K562 (cell line): ENCODE results near the gene JAK3. TPM values are rescaled to one million over a fixed set of nuclear protein-coding genes. Genes with fewer than 3 reads are reported as not detected.

Source experiments
- CBX8 ChIP-seq: fragments of 200-600 bp; sonication (generic); IDR thresholded peaks from 2 replicates; pipeline ENCODE4 v1.6.1; 2012; ENCODE audit warnings: borderline replicate concordance, mixed run types, low read depth, mild to moderate bottlenecking, moderate library complexity, mixed read lengths, low read length, control low read depth, inconsistent platforms; ENCODE audit not compliant: poor library complexity, severe bottlenecking; ENCODE audit errors: extremely low read depth
- CHD4 ChIP-seq: fragments of 200-600 bp; sonication (generic); IDR thresholded peaks from 3 replicates; pipeline ENCODE4 v1.6.1; 2012; ENCODE audit warnings: low read depth, mild to moderate bottlenecking, mixed read lengths, low read length, inconsistent platforms; ENCODE audit not compliant: insufficient read depth, insufficient replicate concordance, poor library complexity, severe bottlenecking
- ELF1 ChIP-seq: fragments of 200-800 bp; sonication (Bioruptor generic); IDR thresholded peaks from 2 replicates; pipeline ENCODE4 v1.6.1; 2016; ENCODE audit warnings: missing genetic modification characterization, missing compliant biosample characterization
- GABPB1 ChIP-seq: sonication (generic); formaldehyde crosslinking; IDR thresholded peaks from 2 replicates; pipeline ENCODE4 v1.8.0; 2022; ENCODE audit warnings: mild to moderate bottlenecking, missing genetic modification reagents
- GATAD2A ChIP-seq: fragments of 450-650 bp; IDR thresholded peaks from 2 replicates; pipeline ENCODE4 v1.6.1; 2017
- HDAC1 ChIP-seq, 2 experiments: fragments of 450-650 bp; IDR thresholded peaks; 2 replicates each; pipeline ENCODE4 v1.6.1; 2016 to 2017; ENCODE audit warnings: inconsistent platforms in 1 of 2, mild to moderate bottlenecking in 1 of 2, moderate library complexity in 1 of 2
- HINFP ChIP-seq: fragments of 450-650 bp; conservative IDR thresholded peaks from 2 replicates; pipeline ENCODE4 v1.6.1; 2016; ENCODE audit warnings: missing genetic modification characterization, low read depth, mild to moderate bottlenecking, control low read depth, missing compliant biosample characterization
- MIER1 ChIP-seq: fragments of 450-650 bp; IDR thresholded peaks from 2 replicates; pipeline ENCODE4 v1.6.1; 2016; ENCODE audit warnings: antibody characterized with exemption, mild to moderate bottlenecking, low read depth
- NFE2 ChIP-seq: IDR thresholded peaks from 2 replicates; pipeline ENCODE4 v1.6.1; 2014; ENCODE audit warnings: antibody characterized with exemption, low read depth
- NONO ChIP-seq, 2 experiments: fragments of 200-400 bp in 1 of 2; fragments of 450-650 bp in 1 of 2; formaldehyde crosslinking in 1 of 2; IDR thresholded peaks; 2 replicates each; pipeline ENCODE4 v1.6.1; 2017; ENCODE audit warnings: low read depth in 2 of 2, mild to moderate bottlenecking in 2 of 2, moderate library complexity in 2 of 2, low read length in 1 of 2
- NR0B1 ChIP-seq: fragments of 450-650 bp; IDR thresholded peaks from one replicate; pipeline ENCODE4 v1.6.1; 2018; ENCODE audit warnings: mild to moderate bottlenecking, moderate library complexity; ENCODE audit not compliant: partially characterized antibody
- PBX2 ChIP-seq, 2 experiments: IDR thresholded peaks in 1 of 2; conservative IDR thresholded peaks in 1 of 2; 2 replicates each; pipeline ENCODE4 v1.6.1; 2016; ENCODE audit warnings: low read depth in 2 of 2, mild to moderate bottlenecking in 1 of 2, missing compliant biosample characterization in 1 of 2, missing genetic modification characterization in 1 of 2, moderate library complexity in 1 of 2
- POLR2G ChIP-seq: fragments of 200-400 bp; formaldehyde crosslinking; IDR thresholded peaks from 2 replicates; pipeline ENCODE4 v1.6.1; 2017; ENCODE audit warnings: low read depth, mild to moderate bottlenecking, antibody characterized with exemption, low read length, moderate library complexity
- SMAD2 ChIP-seq: fragments of 150-350 bp; IDR thresholded peaks from 2 replicates; pipeline ENCODE4 v1.6.1; 2014; ENCODE audit warnings: low read depth, mild to moderate bottlenecking, low read length
- SMARCE1 ChIP-seq: fragments of 450-650 bp; IDR thresholded peaks from 2 replicates; pipeline ENCODE4 v1.7.1; 2016; ENCODE audit warnings: mild to moderate bottlenecking
- SOX6 ChIP-seq: fragments of 450-650 bp; IDR thresholded peaks from 2 replicates; pipeline ENCODE4 v1.6.1; 2014; ENCODE audit warnings: mild to moderate bottlenecking
- TCF7L2 ChIP-seq: fragments of 150-350 bp; IDR thresholded peaks from 2 replicates; pipeline ENCODE4 v1.6.1; 2016; ENCODE audit warnings: low read depth, mild to moderate bottlenecking, low read length, moderate library complexity
- ZNF24 ChIP-seq: fragments of 450-650 bp; IDR thresholded peaks from 2 replicates; pipeline ENCODE4 v1.6.1; 2016
- ZNF76 ChIP-seq: fragments of 250-450 bp; sonication (Bioruptor Pico); IDR thresholded peaks from 2 replicates; pipeline ENCODE4 v1.4.0; 2020; ENCODE audit warnings: mild to moderate bottlenecking, moderate library complexity, borderline replicate concordance
- ZNF77 ChIP-seq: fragments of 250-450 bp; sonication (Bioruptor Pico); IDR thresholded peaks from 2 replicates; pipeline ENCODE4 v1.5.0; 2020
- polyA plus RNA-seq, 8 experiments: library from polyadenylated mRNA; depleted of rRNA in 4 of 8; stranded (reverse) in 5 of 8; unstranded in 3 of 8; fragments of >200 nt; fragmentation: Nextera tagmentation in 2 of 8; fragmentation: Illumina TruSeq in 1 of 8; extraction: Ambion mirVana in 2 of 8; extraction: Trizol in 1 of 8; gene quantifications; 2 replicates each; pipeline versions ENCODE4 v1.2.1 to v1.2.3, GENCODE V29; 2011 to 2014; ENCODE audit warnings: inconsistent platforms in 1 of 8, missing spikeins in 1 of 8
- total RNA-seq, 7 experiments: library from RNA; depleted of rRNA in 6 of 7; stranded (reverse); fragments of >200 nt in 6 of 7; fragmentation: Illumina TruSeq in 2 of 7; extraction: Trizol in 2 of 7; gene quantifications; 2 replicates each; pipeline versions ENCODE4 v1.2.1 to v1.2.3, GENCODE V29; 2011 to 2021; ENCODE audit warnings: low replicate concordance in 1 of 7

The JAK3 gene
- total and polyA plus RNA-seq, 9 of the 15 experiments (the other 6 are each of a cell fraction or from before 2014, with no cell fraction given), result 0.01 to 0.18 (median 0.07) TPM; not detected in 1

- TF ChIP-seq CBX8, result no peak
- no peak for TF ChIP-seq NFE2
- no peak for TF ChIP-seq TCF7L2
- 0 out of 2 replicates have a peak, but pooled peaks have one; percentile 26 for TF ChIP-seq GATAD2A
- no peak for TF ChIP-seq ZNF76 (CRISPR knock-in tag)
- peak; percentile 48; the same call in 1 of the 2 replicates for TF ChIP-seq SMARCE1
- TF ChIP-seq ZNF24, result peak; percentile 96
- 0 out of 2 replicates have a peak, but pooled peaks have one; percentile 28 for TF ChIP-seq SOX6
- no peak for TF ChIP-seq HINFP
- peak; percentile 18; the same call in 1 of the 2 replicates for TF ChIP-seq POLR2G
- no peak for TF ChIP-seq NR0B1
- TF ChIP-seq HDAC1 (IDR thresholded peaks at IDR 0.05), result peak in 1 of 2 experiments; percentile 74; a peak in 2 of 4 replicates
- no peak for TF ChIP-seq PBX2 (CRISPR knock-in tag; IDR thresholded peaks at IDR 0.05; ENCODE audit: low read depth)
- TF ChIP-seq PBX2 (tag; conservative IDR thresholded peaks at IDR 0.05; ENCODE audit: low read depth), result no peak
- TF ChIP-seq ZNF77 (CRISPR knock-in tag), result no peak
- peak; percentile 76 for TF ChIP-seq MIER1
- TF ChIP-seq ELF1 (tag), result no peak
- 0 out of 4 replicates have a peak, but pooled peaks of 1 of the 2 experiments have one; percentile 22 for TF ChIP-seq NONO (IDR thresholded peaks at IDR 0.05; ENCODE audit: low read depth in 2 of 2, low read length in 1 of 2)
- 0 out of 2 replicates have a peak, but pooled peaks have one; percentile 6 for TF ChIP-seq GABPB1 (CRISPR knock-in tag)
- TF ChIP-seq CHD4, result peak; percentile 82
- no peak for TF ChIP-seq SMAD2
Measured at GRCh38 chr19:17794731-17795494, 52.9 kb downstream of the JAK3 start, which contains the start of gene B3GNT3 (continued).
